GM21526 (cell line): ENCODE measurements around the gene C1orf115.
A peak's percentile ranks its signal among the peaks of the same experiment; 100 is the strongest.
"Not testable (repeated sequence)": the region's sequence is repeated elsewhere in the genome, so short reads cannot be mapped to it uniquely, and the experiment has no call there.

Source experiments
- ATAC-seq: cut with Tn5 transposase; IDR thresholded peaks from one replicate; pipeline ENCODE4 v1.9.1; 2021; ENCODE audit warnings: moderate library complexity; ENCODE audit not compliant: unreplicated experiment, low FRiP score

C1orf115 gene

DNA sequence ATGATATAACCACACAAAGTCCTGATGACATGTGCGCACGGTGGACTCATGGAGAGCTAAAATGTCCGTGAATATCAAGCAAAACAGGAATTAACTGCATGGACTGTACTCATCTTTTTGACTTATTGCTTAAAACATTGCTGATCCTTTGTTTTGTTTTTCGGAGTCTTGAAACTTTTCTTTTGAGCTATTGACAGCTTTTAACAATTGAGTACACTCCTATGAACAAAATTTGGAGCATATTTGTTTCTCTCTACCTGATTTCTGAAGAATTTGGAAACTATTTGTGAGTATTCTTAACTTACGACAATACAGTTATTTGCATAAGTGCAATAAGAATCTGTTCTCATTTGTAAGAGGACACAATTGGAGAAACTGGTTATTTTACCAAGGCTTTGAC lies 25.8 kb downstream of the C1orf115 start:
- not testable (repeated sequence) for ATAC-seq

DNA sequence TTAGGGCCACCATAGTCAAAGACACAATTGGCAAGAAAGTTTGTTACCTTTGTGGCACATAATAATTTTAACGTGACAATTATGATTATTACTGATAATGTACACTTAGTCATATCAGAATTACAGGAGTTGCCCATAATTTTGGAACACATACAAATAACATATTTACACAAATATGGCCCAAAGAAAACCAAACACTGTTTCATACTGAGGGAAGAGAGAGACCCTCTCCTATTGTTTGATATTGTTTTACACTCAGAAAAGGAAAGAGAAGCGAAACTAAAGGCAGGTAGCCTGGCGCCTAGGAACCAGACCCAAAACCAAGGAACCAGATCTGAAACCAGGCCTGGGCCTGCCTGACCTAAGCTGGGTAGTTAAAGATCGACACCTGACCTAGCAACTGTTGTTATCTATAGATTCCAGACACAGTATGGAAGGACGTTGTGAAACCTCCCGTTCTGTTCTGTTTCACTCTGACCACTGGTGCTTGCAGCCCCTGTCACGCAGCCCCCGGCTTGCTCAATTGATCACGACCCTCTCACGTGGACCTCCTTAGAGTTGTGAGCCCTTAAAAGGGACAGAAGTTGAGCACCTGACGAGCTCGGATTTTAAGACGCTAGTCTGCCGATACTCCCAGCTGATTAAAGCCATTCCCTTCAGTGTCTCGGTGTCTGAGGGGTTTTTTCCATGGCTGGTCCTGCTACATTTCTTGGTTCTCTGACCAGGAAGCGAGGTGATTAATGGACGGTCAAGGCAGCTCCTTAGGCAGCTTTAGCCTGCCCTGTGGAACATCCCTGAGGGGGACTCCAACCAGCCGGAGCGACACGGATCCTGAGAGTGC lies 27.9 kb downstream of the C1orf115 start:
- ATAC-seq, result peak; percentile 76

DNA sequence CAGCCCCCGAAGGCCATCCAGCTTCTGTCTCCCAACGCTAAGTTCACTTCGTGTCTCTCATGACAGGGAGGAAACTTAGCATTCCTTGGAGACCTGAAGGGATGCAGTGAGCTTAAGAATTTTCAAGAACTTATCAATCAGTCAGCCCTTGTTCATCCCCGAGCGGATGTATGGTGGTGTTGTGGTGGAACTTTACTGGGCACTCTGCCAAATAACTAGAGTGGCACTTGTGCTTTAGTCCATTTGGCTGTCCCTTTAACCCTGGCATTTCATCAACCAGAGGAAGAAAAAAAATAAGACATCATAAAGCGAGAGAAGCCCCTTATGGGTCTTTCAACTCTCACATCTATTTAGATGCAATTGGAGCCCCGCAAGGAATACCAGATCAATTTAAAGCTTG lies 31.1 kb downstream of the C1orf115 start:
- ATAC-seq, result not testable (repeated sequence)

DNA sequence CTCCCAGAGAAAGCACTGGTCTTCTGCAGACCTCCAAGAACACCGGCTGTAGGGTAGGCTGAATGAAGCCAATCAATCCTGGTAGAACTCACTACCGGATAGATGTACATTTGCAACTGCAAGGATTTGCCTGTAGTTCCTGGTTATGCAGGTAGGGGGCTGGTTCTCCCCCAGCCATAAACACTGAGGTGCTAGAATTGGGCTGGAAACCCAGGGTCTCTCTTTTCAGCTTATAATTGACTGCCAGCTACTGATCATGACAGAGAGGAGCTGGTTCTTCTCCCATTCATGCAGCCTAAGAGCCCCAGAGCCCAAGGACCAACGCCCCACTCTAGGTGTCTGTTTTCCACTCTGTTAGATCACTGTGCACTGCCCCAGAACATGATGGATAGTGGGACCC lies 36.5 kb downstream of the C1orf115 start:
- ATAC-seq, result no peak

DNA sequence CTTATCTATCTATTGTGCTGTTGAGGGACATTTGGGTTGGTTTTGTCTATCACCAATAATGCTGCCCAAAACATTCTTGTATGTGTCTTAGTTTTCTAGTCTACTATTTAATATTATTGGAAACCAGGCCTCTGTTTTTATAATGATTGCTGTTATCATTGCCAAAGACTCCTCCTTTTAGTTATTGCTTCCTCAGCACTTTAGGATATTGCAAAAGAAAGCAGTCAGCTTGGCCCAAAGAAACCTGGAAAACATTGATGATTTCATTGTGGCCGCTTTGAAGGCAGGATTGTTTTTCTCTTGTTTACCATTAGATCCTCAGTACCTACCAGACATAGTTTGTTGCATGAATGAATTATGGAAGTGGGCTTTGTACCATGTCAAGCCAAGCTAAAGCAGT lies 37.4 kb downstream of the C1orf115 start:
- no peak for ATAC-seq

DNA sequence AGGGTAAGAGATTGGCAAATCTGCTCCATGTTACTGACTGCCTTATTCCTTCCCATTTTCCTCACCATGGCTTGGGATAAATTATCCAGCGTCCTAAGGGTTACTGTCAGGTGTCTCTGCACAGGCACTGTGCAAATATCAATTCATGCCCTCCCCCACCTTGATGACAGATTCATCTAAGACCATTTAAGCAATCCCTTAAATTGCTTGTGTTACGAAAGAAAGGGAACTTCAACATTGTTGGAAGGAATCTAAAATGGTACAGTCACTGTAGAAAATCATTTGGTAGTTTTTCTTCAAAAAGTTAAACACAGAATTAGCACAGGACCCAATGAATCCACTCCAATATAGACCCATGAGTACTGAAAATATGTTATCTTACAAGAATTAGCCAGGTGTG lies 40.3 kb downstream of the C1orf115 start:
- no peak for ATAC-seq

DNA sequence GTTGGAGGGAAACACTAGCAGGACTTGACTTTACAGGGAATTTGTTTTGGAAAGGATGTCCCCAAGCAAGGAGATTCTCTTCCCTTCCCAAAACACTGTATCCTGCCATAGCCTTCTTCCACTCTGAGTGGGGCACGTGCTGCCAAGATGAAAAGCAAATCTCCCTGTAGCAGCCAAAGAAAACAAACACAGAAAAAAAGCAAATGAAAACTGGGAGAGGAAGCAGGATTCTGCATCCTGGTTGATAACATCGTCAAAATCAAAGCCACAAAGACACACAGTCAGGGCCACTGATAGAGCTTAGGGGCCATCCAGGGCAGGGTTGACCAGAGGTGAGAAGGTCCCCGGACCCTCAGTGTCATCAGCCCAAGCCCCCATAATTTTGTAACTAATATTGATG lies 42.0 kb downstream of the C1orf115 start:
- no peak for ATAC-seq

DNA sequence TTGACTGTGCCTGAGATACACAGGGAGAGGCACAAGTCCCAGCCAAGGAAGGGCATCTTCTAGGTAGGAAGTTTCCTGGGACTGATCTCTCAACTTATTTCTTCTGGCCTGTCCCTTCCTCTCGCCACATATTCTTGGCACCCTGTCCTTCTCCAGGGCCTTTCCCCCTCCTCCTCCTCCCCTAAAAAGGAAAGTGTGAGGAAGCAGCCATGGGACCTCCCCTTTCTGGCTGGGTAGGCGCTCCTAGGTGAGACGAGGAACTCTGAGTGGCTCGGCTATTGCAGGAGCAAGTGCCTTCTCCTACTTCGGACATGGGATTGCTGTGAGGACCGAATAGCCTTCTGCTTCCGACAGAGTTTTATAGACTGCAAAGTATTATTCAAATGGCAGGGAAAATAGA lies 42.5 kb downstream of the C1orf115 start:
- peak; percentile 19 for ATAC-seq

DNA sequence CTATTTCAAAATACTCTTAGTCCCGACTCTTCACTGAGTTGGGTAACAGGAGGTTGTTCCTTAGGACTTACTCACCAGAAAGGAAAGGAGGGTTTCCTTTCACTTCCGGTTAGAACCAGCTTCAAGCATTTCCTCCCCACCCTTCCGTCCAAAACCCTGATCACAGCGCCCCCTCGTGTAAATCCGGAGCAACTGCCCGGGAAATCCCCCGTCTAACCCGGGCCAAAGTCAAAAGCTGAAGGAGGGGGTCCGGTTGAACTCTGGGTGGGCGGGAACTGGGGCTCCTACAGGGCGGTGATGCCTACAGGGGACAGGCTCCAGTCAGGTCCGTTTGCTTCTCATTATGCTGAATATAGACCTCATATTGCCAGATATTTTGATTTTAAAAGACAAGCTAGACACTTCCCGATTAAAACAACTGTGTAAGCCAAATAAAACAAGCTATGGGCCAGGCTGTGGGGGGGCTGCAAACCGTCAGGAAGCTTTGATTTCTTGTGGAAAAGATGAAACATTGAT lies 43.0 kb downstream of the C1orf115 start:
- peak; percentile 91 for ATAC-seq

DNA sequence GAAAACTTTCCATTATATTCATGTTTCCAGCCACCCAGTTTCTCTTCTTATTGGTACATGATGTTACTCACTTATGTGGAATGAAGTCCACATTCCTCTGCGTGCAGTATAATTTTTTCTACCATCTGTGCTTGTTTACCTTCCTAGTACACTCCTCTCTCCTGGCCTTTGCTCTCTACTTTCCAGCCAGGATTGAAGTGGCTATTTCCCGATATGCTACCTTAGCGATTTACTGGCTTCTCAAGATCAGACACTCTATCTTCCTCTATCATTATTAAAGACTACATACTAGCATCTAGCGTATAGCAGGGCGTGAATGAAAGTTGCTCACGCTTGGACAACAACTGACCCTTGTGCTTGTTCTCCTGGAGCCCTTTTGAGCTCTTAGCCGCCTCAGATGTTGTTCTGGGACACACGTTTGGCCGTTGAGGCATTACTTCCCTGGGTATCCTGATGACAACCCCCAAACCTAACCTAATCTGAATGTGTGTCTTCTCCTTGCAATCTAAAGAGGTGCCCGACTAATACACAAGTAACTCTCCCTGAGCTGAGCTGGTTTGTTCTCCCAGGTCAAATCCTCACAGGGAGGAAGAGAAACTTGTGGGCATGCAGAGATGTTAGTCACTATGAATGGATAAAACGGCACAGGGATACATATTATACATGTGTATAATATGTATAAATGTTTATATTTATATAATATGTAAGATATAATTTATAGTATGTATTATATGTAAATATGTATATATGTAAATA lies 44.6 kb downstream of the C1orf115 start:
- ATAC-seq, result no peak

DNA sequence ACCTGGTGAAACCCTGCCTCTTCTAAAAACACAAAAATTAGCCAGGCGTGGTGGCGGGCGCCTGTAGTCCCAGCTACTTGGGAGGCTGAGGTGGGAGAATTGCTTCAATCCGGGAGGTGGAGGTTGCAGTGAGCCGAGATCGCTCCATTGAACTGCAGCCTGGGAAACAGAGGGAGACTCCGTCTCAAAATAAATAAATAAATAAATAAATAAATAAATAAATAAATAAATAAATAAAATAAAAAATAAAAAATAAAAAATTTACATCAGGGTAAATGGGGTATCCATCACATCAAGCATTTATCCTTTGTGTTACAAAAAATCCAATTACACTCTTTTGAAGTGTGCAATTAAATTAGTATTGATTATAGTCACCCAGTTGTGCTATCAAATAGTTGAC lies 46.1 kb downstream of the C1orf115 start:
- ATAC-seq, result not testable (repeated sequence)

DNA sequence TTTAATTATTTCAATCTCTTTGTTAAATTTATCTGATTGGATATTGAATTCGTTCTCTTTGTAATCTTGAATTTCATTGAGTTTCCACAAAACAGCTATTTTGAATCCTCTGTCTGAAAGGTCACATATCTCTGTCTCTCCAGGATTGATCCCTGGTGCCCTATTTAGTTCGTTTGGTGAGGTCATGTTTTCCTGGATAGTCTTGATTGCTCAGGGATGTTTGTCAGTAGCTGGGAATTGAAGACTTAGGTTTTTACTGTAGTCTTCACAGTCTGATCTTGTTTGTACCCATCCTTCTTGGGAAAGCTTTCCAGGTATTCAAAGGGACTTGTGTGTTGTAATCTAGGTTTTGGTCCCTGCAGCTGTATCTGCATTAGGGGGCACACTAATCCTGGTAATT lies 51.2 kb downstream of the C1orf115 start:
- no peak for ATAC-seq

DNA sequence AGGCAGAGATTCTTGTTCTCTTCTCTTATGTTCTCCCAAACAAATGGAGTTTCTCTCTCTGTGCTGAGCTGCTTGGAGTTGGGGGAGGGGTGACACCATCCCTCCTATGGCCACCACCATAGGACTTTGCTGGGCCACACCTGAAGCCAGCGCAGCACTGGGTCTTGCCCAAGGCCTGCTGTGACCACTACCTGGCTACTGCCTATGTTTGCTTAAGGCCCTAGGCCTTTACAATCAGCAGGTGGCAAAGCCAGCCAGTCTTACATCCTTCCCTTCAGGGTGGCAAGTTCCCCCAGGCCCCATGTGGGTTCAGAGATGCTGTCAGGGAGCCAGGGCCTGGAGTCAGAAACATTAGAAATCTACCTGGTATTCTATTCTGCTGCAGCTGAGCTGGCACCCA lies 51.7 kb downstream of the C1orf115 start:
- no peak for ATAC-seq

DNA sequence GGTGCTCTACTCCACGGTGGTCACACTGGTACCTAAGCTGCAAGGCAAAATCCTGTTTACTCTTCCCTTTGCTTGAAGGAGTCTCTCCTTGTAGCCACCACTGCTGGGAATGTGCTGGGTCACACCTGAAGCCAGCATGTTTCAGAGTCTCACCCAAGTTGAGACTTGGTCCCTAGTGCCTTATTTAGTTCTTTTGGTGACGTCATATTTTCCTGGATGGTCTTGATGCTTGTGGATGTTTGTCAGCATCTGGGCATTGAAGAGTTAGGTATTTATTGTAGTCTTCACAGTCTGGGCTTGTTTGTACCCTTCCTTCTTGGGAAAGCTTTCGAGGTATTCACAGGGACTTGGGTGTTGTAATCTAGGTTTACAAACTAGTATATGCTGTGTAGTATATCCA lies 52.4 kb downstream of the C1orf115 start:
- no peak for ATAC-seq

DNA sequence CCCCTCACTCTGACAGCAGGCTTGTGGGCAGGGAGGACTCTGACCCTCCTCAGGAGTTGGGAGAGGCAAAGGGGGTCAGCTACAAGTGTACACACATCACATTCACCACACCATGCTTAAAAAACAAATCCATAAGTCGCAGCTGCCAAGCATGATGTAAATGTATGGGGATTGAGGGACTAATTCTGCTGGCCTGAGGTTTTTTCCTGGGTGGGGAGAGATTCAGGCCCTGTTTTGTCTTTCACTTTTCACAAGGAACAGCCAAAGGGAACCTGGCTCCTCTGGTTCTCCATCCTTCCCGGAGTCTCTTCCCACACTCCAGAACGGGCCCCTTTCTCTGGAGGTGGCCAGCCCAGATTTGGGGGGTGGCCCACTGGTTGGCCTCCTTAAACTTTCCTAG lies 56.7 kb downstream of the C1orf115 start:
- no peak for ATAC-seq

DNA sequence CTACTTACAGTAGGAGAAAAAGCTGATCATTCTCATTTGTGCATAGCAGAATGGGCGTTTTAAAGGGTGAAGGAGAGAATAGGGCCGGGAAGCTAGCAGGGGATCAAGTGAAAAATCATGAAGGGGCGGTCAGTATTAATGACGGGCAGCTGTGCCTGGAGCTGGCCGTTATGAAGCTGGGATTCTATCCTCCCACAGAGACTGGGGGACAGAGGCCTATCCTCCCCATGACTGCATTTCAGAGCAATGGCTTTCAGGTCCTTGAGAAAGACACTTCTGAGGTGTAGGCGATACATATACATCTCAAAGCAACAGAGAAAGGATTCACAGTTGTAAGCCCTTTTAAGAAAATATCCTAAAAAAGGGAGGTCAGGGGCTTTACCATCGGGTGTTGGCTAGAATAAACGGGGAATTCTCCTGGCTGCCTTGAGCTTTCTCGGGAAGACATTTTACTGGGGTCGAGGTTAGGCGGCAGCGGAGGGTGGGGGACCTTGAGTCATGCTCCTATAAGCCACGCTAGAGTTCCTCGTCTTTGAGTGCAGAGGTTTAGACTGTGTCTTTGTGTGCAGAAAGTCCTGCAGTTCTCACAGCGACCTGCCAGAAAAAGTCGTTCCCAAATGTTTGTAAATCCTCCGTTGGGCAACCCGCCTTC lies 57.4 kb downstream of the C1orf115 start:
- ATAC-seq, result no peak

DNA sequence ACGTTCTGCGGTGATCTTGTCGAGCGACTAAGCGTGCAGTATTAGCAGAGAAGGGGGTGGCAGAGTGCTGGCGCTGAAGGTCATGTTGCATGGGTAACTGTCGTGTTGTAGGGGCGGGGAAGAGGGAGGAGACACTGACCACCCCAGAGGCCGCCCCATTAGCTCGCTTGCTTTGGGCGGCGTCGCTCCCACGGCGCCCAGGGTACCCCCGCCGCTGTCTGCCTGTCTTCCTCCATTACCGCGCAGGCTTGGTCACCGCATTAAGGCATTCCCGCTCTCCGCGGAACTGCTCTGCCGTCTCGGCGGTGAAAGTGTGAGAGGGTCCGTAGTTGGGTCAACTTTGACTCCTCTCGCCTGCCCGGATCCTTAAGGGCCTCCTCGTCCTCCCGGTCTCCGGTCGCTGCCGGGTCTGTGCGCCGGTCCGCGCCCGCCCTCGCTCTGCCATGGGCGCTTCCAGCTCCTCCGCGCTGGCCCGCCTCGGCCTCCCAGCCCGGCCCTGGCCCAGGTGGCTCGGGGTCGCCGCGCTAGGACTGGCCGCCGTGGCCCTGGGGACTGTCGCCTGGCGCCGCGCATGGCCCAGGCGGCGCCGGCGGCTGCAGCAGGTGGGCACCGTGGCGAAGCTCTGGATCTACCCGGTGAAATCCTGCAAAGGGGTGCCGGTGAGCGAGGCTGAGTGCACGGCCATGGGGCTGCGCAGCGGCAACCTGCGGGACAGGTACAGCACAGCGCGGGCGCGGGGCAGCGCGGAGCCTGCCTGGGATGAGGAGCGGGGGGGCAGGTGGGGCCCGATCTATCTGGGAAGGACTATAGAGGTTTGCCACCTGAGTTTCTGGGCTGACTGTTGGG lies 58.1 kb downstream of the C1orf115 start, which contains the start of gene MTARC2:
Gene MTARC2, plus strand, starts transcription at position 234 of the 846 bp plus-strand sequence. Its CDS starts 210 bp downstream, at position 444.
- peak; percentile 89 for ATAC-seq
